Gastroesophageal sphincter (tissue), 4 donors: ENCODE measurements around the gene TNFRSF19. TPM values are rescaled to one million over a fixed set of nuclear protein-coding genes. Genes with fewer than 3 reads are reported as not detected.

ENCODE experiments used
- ATAC-seq: fragments of 150-250 bp; one replicate; pipeline ENCODE4 v1.9.1; 2016; ENCODE audit warnings: mild to moderate bottlenecking, moderate library complexity
- H3K27ac ChIP-seq, 4 donors: fragments of 200-600 bp; sonication (generic) in 3 of 4; 1 replicate in 3 of 4; 2 replicates in 1 of 4; pipeline ENCODE4 v1.5.1; 2016 to 2019
- H3K27me3 ChIP-seq: fragments of 200-600 bp; sonication (generic); one replicate; pipeline ENCODE4 v1.5.1; 2019
- H3K36me3 ChIP-seq, 2 donors: fragments of 200-600 bp; sonication (generic); one replicate each; pipeline ENCODE4 v1.5.1; 2019; ENCODE audit warnings: control low read depth in 1 of 2
- H3K4me1 ChIP-seq, 3 donors: fragments of 200-600 bp; sonication (generic); 1 replicate in 2 of 3; 2 replicates in 1 of 3; pipeline ENCODE4 v1.5.1; 2016 to 2019; ENCODE audit warnings: control low read depth in 2 of 3
- H3K4me3 ChIP-seq, 2 donors: fragments of 200-600 bp; sonication (generic); one replicate each; pipeline ENCODE4 v1.5.1; 2019; ENCODE audit warnings: mild to moderate bottlenecking in 1 of 2, moderate library complexity in 1 of 2
- H3K9me3 ChIP-seq, 3 donors: fragments of 200-600 bp; sonication (generic); one replicate each; pipeline ENCODE4 v1.5.1; 2017 to 2019; ENCODE audit warnings: control low read depth in 2 of 3
- CTCF ChIP-seq, 4 experiments: fragments of 200-600 bp in 2 of 4; fragments of 450-650 bp in 2 of 4; sonication (generic) in 1 of 4; IDR thresholded peaks; one replicate each; pipeline ENCODE4 v1.5.1; 2017 to 2019; ENCODE audit warnings: antibody characterized with exemption in 4 of 4, mild to moderate bottlenecking in 2 of 4, moderate library complexity in 2 of 4
- EP300 ChIP-seq: sonication (generic); formaldehyde crosslinking; IDR thresholded peaks from one replicate; pipeline ENCODE4 v1.6.1; 2017; ENCODE audit warnings: antibody characterized with exemption, mild to moderate bottlenecking
- POLR2A ChIP-seq, 2 donors: fragments of 450-650 bp; IDR thresholded peaks; one replicate each; pipeline ENCODE4 v1.6.1; 2017; ENCODE audit warnings: antibody characterized with exemption in 2 of 2, mild to moderate bottlenecking in 2 of 2, moderate library complexity in 1 of 2
- POLR2AphosphoS5 ChIP-seq: sonication (generic); formaldehyde crosslinking; IDR thresholded peaks from one replicate; pipeline ENCODE4 v1.6.1; 2017; ENCODE audit warnings: antibody characterized with exemption
- WGBS, 2 donors: methylation state at CpG; one replicate each; pipeline ENCODE4 v1.1.5; 2018; ENCODE audit warnings: low coverage in 1 of 2; 5-methylcytosine and 5-hydroxymethylcytosine counted together
- total RNA-seq, 4 donors: library from RNA; depleted of rRNA; stranded (reverse); fragments of >200 nt; gene quantifications; one replicate each; pipeline ENCODE4 v1.1.0, GENCODE V29; 2016

TNFRSF19 gene
- total RNA-seq, 4 donors from 2014 or later: 4.1 to 14.7 (median 8.2) TPM

GRCh38 chr13:23670793-23671192 is 100.6 kb downstream of the TNFRSF19 start:
- H3K4me3 ChIP-seq: no peak overlapping the region
- H3K36me3 ChIP-seq: peaks cover 0 to 19% of the 10 kb centered on the region in 2 donors
- H3K4me1 ChIP-seq: peaks cover 0 to 33% (median 6%) of the 10 kb centered on the region in 3 donors
- no peaks in the 10 kb centered on the region for H3K9me3 ChIP-seq
- TF ChIP-seq POLR2AphosphoS5: no peak
- no peak for TF ChIP-seq EP300
- no peak for ATAC-seq
- no peak overlapping the region for H3K27ac ChIP-seq
- 58 to 79% methylated on average over 4 to 7 of the region's 7 CpGs for WGBS, 2 donors
- H3K27me3 ChIP-seq: no peaks in the 10 kb centered on the region

- Histone ChIP-seq H3K27me3 (no peaks in the 10 kb centered on the region), H3K36me3 (peaks cover 0 to 19% of the 10 kb centered on the region in 2 donors), H3K4me3 (no peak overlapping the region), H3K9me3 (no peaks in the 10 kb centered on the region), H3K4me1 (peaks cover 0 to 33% (median 6%) of the 10 kb centered on the region in 3 donors), H3K27ac (peak overlapping the region in 1 of 4 donors; percentile 18)
- ATAC-seq: no peak
- WGBS, 2 donors: 54 to 56% methylated on average over 2 of the region's 2 CpGs
- no peak for TF ChIP-seq EP300
- no peak for TF ChIP-seq CTCF (IDR thresholded peaks at IDR 0.05)
- no peak for TF ChIP-seq POLR2A (IDR thresholded peaks at IDR 0.05)
- no peak for TF ChIP-seq POLR2AphosphoS5
Measured at GRCh38 chr13:23671377-23671776, 101.2 kb downstream of the TNFRSF19 start.

- 71 to 83% methylated on average over 3 of the region's 3 CpGs for WGBS, 2 donors
- Histone ChIP-seq H3K9me3 (no peaks in the 10 kb centered on the region), H3K27me3 (no peaks in the 10 kb centered on the region), H3K27ac (peak overlapping the region in 1 of 4 donors; percentile 18), H3K4me1 (peaks cover 0 to 33% (median 6%) of the 10 kb centered on the region in 3 donors), H3K36me3 (peaks cover 0 to 19% of the 10 kb centered on the region in 2 donors), H3K4me3 (no peak overlapping the region)
- TF ChIP-seq POLR2AphosphoS5 (peak; percentile 8), CTCF (IDR thresholded peaks at IDR 0.05) (no peak), EP300 (no peak), POLR2A (IDR thresholded peaks at IDR 0.05) (no peak)
- no peak for ATAC-seq
Measured at GRCh38 chr13:23671897-23672296, 101.7 kb downstream of the TNFRSF19 start.

- Histone ChIP-seq H3K36me3 (peaks cover 0 to 19% of the 10 kb centered on the region in 2 donors), H3K4me3 (no peak overlapping the region), H3K27ac (peak overlapping the region in 2 of 4 donors; percentile 47 to 52), H3K27me3 (no peaks in the 10 kb centered on the region), H3K4me1 (peaks cover 0 to 33% (median 6%) of the 10 kb centered on the region in 3 donors), H3K9me3 (no peaks in the 10 kb centered on the region)
- TF ChIP-seq POLR2A (IDR thresholded peaks at IDR 0.05) (no peak), CTCF (IDR thresholded peaks at IDR 0.05) (no peak), EP300 (no peak), POLR2AphosphoS5 (peak; percentile 51)
- WGBS, 2 donors: 6 to 22% methylated on average over 4 of the region's 4 CpGs
- ATAC-seq: no peak
Measured at GRCh38 chr13:23672616-23673015, 102.4 kb downstream of the TNFRSF19 start.

- 0 to 25% methylated on average over 1 to 4 of the region's 4 CpGs for WGBS, 2 donors
- H3K4me3 ChIP-seq: no peak overlapping the region
- no peaks in the 10 kb centered on the region for H3K9me3 ChIP-seq
- H3K27me3 ChIP-seq: no peaks in the 10 kb centered on the region
- H3K36me3 ChIP-seq: peaks cover 0 to 14% of the 10 kb centered on the region in 2 donors
- TF ChIP-seq CTCF (IDR thresholded peaks at IDR 0.05) (no peak), POLR2AphosphoS5 (peak; percentile 49)
- no peak for ATAC-seq
- peak overlapping the region in 2 of 4 donors; percentile 47 to 52 for H3K27ac ChIP-seq
- peaks cover 0 to 33% (median 6%) of the 10 kb centered on the region in 3 donors for H3K4me1 ChIP-seq
Measured at GRCh38 chr13:23673354-23673753, 103.1 kb downstream of the TNFRSF19 start.
